Urothelium cell line (cell line): ENCODE data around the gene FOXO4.
A peak's percentile ranks its signal among the peaks of the same experiment; 100 is the strongest.

Source experiments
- DNase-seq: peaks from one replicate; pipeline ENCODE4 v3.0.0; 2011; ENCODE audit warnings: low spot score, mixed read lengths
- FAIRE-seq: peaks from 2 replicates; lab custom pipeline; 2011; peaks lifted over from hg19 to GRCh38; lab: Jason Lieb, UNC

FOXO4 gene

DNA sequence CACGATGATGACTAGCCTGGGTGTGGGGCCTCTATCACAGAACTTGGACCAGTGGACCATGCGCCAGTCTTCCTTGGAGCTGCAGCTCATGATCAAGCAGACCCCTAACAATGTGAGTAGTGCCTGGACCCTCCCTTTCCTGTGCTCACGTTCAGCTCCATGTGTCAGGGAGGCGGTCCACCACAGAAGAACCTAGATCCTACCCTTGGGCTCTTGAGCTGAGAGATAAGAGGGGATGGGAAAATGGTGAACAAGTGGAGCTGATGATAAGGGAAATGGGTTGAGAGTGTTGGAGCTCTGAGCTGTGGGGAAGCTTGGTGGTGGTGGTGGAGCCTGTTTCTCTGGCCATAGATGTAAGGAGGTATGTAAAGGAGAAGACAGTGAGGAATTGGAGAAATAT lies 35.9 kb downstream of the FOXO4 start:
- FAIRE-seq (no peak), DNase-seq (no peak)

DNA sequence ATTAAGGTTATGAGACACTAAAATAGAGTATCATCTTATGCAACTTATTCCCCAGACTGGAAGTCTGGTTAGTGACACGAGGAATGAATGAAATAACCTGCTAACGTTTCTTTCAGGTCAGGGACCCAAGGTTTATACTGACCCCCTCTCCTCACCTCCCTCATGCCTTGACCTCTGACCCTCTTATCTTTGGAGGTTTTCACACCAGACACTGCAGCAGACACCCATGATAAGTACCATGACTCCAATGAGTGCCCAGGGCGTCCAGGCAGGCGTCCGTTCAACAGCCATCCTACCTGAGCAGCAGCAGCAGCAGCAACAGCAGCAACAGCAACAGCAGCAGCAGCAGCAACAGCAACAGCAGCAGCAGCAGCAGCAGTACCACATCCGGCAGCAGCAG lies 44.8 kb downstream of the FOXO4 start:
- DNase-seq (no peak), FAIRE-seq (no peak)

DNA sequence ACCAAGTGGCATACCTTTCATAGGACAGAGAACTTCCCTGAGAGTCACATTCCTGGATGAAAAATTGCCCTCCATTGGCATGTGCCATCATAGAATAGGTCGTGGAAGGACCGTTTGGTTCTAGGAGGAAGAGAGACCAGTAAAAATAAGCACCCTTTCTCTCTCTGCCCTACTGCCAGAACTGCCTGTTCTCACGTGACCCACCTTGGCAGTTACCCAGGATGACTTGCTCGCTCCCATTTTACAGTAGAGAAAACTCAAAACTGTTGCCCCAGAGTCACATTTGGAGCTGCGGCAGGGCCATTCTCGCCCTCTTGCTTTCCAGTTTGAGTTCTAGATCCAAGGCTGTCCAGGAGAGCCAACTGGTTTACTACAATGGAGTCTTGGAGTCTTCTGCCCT lies 47.9 kb downstream of the FOXO4 start:
- no peak for FAIRE-seq
- DNase-seq, result no peak

DNA sequence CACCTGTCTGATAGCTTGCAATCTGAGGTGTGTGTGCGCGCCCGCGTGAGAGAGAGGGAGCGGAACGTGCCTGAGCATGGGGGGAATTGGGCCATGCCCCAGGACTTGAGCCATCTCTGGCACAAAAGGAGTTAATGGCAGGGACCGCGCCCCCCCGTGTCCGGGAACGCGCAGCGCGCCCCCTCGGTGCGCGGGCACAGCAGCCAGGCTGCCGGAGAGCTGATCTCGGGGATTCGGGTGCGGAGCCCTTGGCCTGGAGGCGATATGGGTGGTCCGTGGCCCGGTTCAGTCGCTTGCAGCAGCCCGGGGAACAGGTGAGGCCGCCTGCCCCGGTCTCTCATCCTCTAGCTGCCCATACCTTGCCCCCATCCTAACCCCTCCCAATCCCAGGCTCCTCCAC lies 49.0 kb downstream of the FOXO4 start, which contains the start of gene NLGN3:
Gene NLGN3, plus strand, starts transcription at position 191 of the 400 bp plus-strand sequence. CDS start 2,909 bp downstream, outside the sequence.
- DNase-seq (peak; percentile 9), FAIRE-seq (no peak)

DNA sequence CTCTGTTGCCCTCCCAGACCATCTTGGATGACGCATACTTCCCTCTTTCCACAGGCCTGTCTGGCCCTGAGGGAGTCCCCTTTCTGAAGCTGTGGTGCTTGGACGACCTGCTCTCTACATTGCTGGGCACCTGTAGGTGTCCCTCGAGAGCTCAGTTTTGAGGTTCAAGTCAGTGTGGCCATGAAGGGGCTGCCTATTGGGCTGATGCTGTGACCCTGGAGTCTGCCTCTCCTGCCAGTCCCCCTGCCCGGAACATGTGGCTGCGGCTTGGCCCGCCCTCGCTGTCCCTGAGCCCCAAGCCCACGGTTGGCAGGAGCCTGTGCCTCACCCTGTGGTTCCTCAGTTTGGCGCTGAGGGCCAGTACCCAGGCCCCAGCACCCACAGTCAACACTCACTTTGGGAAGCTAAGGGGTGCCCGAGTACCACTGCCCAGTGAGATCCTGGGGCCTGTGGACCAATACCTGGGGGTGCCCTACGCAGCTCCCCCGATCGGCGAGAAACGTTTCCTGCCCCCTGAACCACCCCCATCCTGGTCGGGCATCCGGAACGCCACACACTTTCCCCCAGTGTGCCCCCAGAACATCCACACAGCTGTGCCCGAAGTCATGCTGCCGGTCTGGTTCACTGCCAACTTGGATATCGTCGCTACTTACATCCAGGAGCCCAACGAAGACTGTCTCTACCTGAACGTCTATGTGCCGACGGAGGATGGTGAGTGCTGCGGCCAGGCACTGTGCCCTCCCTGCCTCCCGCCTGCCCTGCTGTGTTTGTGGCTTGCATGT lies 52.0 kb downstream of the FOXO4 start:
- DNase-seq (no peak), FAIRE-seq (no peak)

DNA sequence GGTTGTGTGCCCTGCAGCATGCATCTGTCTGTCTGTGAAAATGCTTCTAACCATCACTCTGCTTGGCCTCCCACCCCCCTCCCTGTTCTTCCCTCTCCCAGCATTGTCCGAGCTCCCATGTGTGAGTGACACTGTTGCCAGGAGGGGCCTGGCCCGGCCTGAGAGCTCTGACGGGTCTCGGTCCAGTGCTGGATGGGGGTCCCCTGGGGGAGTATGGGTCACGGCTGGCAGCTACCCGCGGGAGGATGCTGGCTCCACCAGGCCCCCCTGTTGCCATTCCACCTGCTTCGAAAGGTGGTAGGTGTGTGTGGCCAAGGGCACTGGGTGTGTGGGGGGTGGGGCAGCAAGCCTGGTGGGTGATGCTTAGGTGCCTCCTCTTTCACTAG lies 52.6 kb downstream of the FOXO4 start:
- FAIRE-seq (no peak), DNase-seq (no peak)

DNA sequence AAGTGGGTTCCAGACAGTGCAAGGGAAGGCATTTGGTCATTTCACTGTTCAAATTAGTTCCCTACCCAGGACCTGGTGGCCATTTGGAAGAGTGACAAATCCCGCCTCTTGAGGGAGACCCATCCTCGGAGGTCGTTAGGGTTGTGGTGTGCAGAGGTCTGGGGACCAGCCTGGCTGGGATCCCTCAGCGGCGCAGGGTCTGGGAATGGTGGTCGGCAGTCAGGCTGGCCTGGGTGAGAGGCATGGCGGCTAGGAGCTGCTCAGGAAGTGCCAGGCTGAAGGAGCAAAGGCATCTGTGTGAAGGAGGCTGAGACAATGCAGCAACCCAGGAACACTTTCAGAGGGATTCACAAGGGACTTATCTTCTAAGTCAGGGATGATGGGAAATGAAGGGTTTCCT lies 55.7 kb downstream of the FOXO4 start:
- no peak for FAIRE-seq
- DNase-seq, result no peak
